ENCODE measurements around the gene AHCY. TPM values are rescaled to one million over a fixed set of nuclear protein-coding genes. Genes with fewer than 3 reads are reported as not detected.
A peak's percentile ranks its signal among the peaks of the same experiment; 100 is the strongest.
"Not testable (repeated sequence)": the region's sequence is repeated elsewhere in the genome, so short reads cannot be mapped to it uniquely, and the experiment has no call there.

The AHCY gene
- total RNA-seq, 1 experiment from 2014 or later, result 251 TPM

GRCh38 chr20:34294563-34294962 lies 8.6 kb downstream of the AHCY start:
- no peaks in the 10 kb centered on the region for H3K27me3 ChIP-seq
- H3K4me1 ChIP-seq, result no peaks in the 10 kb centered on the region
- DNase-seq, result no peak
- H3K4me3 ChIP-seq, result no peak overlapping the region
- peaks cover 67% of the 10 kb centered on the region for H3K36me3 ChIP-seq
- no peaks in the 10 kb centered on the region for H3K9me3 ChIP-seq (replicated peaks)
- no peak overlapping the region for H3K27ac ChIP-seq

- Histone ChIP-seq H3K4me1 (no peaks in the 10 kb centered on the region), H3K27ac (no peak overlapping the region), H3K4me3 (no peak overlapping the region), H3K27me3 (no peaks in the 10 kb centered on the region), H3K9me3 (replicated peaks) (no peaks in the 10 kb centered on the region), H3K36me3 (peaks cover 75% of the 10 kb centered on the region)
- no peak for DNase-seq
Measured at GRCh38 chr20:34293589-34293988, 9.6 kb downstream of the AHCY start.

- Histone ChIP-seq H3K36me3 (peaks cover 78% of the 10 kb centered on the region), H3K4me1 (no peaks in the 10 kb centered on the region), H3K9me3 (replicated peaks) (no peaks in the 10 kb centered on the region), H3K4me3 (no peak overlapping the region), H3K27me3 (no peaks in the 10 kb centered on the region), H3K27ac (no peak overlapping the region)
- DNase-seq, result no peak
Measured at GRCh38 chr20:34293119-34293518, 10.0 kb downstream of the AHCY start.

- Histone ChIP-seq H3K27me3 (no peaks in the 10 kb centered on the region), H3K4me3 (no peak overlapping the region), H3K27ac (no peak overlapping the region), H3K9me3 (replicated peaks) (no peaks in the 10 kb centered on the region), H3K36me3 (peaks cover 82% of the 10 kb centered on the region), H3K4me1 (no peaks in the 10 kb centered on the region)
- no peak for DNase-seq
Measured at GRCh38 chr20:34292496-34292895, 10.7 kb downstream of the AHCY start.

GRCh38 chr20:34290471-34290870 lies 12.7 kb downstream of the AHCY start:
- no peaks in the 10 kb centered on the region for H3K4me1 ChIP-seq
- peaks cover 90% of the 10 kb centered on the region for H3K36me3 ChIP-seq
- no peak overlapping the region for H3K4me3 ChIP-seq
- no peak for DNase-seq
- no peaks in the 10 kb centered on the region for H3K9me3 ChIP-seq (replicated peaks)
- no peak overlapping the region for H3K27ac ChIP-seq
- H3K27me3 ChIP-seq, result no peaks in the 10 kb centered on the region

- not testable (repeated sequence) for H3K27ac ChIP-seq; H3K4me1 ChIP-seq; H3K4me3 ChIP-seq; DNase-seq; H3K27me3 ChIP-seq; H3K9me3 ChIP-seq (replicated peaks)
- H3K36me3 ChIP-seq, result peaks cover 95% of the 10 kb centered on the region
Measured at GRCh38 chr20:34287500-34287899, 15.7 kb downstream of the AHCY start.

GRCh38 chr20:34285450-34285849 lies 17.7 kb downstream of the AHCY start:
- Histone ChIP-seq H3K9me3 (replicated peaks) (no peaks in the 10 kb centered on the region), H3K27ac (no peak overlapping the region), H3K27me3 (no peaks in the 10 kb centered on the region), H3K4me1 (no peaks in the 10 kb centered on the region), H3K4me3 (no peak overlapping the region), H3K36me3 (peaks cover 93% of the 10 kb centered on the region)
- no peak for DNase-seq

- Histone ChIP-seq H3K27me3 (no peaks in the 10 kb centered on the region; the same call in 1 of the 2 replicates), H3K4me1 (no peaks in the 10 kb centered on the region), H3K9me3 (replicated peaks) (no peaks in the 10 kb centered on the region), H3K27ac (no peak overlapping the region), H3K4me3 (no peak overlapping the region), H3K36me3 (peaks cover 89% of the 10 kb centered on the region)
- no peak for DNase-seq
Measured at GRCh38 chr20:34283844-34284243, 19.3 kb downstream of the AHCY start.

GRCh38 chr20:34282041-34282440 lies 21.1 kb downstream of the AHCY start:
- H3K27me3 ChIP-seq, result no peaks in the 10 kb centered on the region; the same call in 1 of the 2 replicates
- no peak overlapping the region for H3K4me3 ChIP-seq
- H3K27ac ChIP-seq, result no peak overlapping the region
- no peaks in the 10 kb centered on the region for H3K4me1 ChIP-seq
- H3K36me3 ChIP-seq, result peaks cover 89% of the 10 kb centered on the region
- no peaks in the 10 kb centered on the region for H3K9me3 ChIP-seq (replicated peaks)
- no peak for DNase-seq

- Histone ChIP-seq H3K27me3 (no peaks in the 10 kb centered on the region; the same call in 1 of the 2 replicates), H3K9me3 (replicated peaks) (no peaks in the 10 kb centered on the region), H3K27ac (no peak overlapping the region), H3K36me3 (peaks cover 91% of the 10 kb centered on the region), H3K4me3 (no peak overlapping the region), H3K4me1 (no peaks in the 10 kb centered on the region)
- no peak for DNase-seq
Measured at GRCh38 chr20:34281177-34281576, 22.0 kb downstream of the AHCY start.

- Histone ChIP-seq H3K27me3 (no peaks in the 10 kb centered on the region; the same call in 1 of the 2 replicates), H3K4me3 (no peak overlapping the region), H3K9me3 (replicated peaks) (no peaks in the 10 kb centered on the region), H3K36me3 (peaks cover 45% of the 10 kb centered on the region), H3K27ac (no peak overlapping the region), H3K4me1 (peaks cover 7% of the 10 kb centered on the region)
- DNase-seq, result no peak
Measured at GRCh38 chr20:34274694-34275093, 28.5 kb downstream of the AHCY start.

GRCh38 chr20:34271956-34272355 lies 31.2 kb downstream of the AHCY start:
- Histone ChIP-seq H3K9me3 (replicated peaks) (no peaks in the 10 kb centered on the region), H3K36me3 (peaks cover 25% of the 10 kb centered on the region), H3K27me3 (no peaks in the 10 kb centered on the region), H3K4me1 (peaks cover 7% of the 10 kb centered on the region), H3K27ac (no peak overlapping the region), H3K4me3 (no peak overlapping the region)
- peak in 1 of 2 experiments; percentile 27 for DNase-seq

- no peak for DNase-seq
- Histone ChIP-seq H3K27ac (no peak overlapping the region), H3K4me3 (no peak overlapping the region), H3K4me1 (peaks cover 7% of the 10 kb centered on the region), H3K9me3 (replicated peaks) (no peaks in the 10 kb centered on the region), H3K36me3 (peaks cover 12% of the 10 kb centered on the region), H3K27me3 (no peaks in the 10 kb centered on the region)
Measured at GRCh38 chr20:34269996-34270627, 33.0 kb downstream of the AHCY start.

GRCh38 chr20:34268851-34269636 lies 34.1 kb downstream of the AHCY start:
- no peak overlapping the region for H3K4me3 ChIP-seq
- DNase-seq, result no peak
- H3K27ac ChIP-seq, result no peak overlapping the region

GRCh38 chr20:34268145-34268544 lies 35.0 kb downstream of the AHCY start:
- no peaks in the 10 kb centered on the region for H3K9me3 ChIP-seq (replicated peaks)
- no peak overlapping the region for H3K4me3 ChIP-seq
- no peaks in the 10 kb centered on the region; the same call in 1 of the 2 replicates for H3K36me3 ChIP-seq
- H3K27ac ChIP-seq, result no peak overlapping the region
- peaks cover 7% of the 10 kb centered on the region for H3K4me1 ChIP-seq
- H3K27me3 ChIP-seq, result no peaks in the 10 kb centered on the region
- no peak for DNase-seq

More at GRCh38 chr20:34268851-34269636, 34.1 kb downstream of the AHCY start:
- Histone ChIP-seq H3K4me1 (peaks cover 7% of the 10 kb centered on the region), H3K36me3 (peaks cover 6% of the 10 kb centered on the region), H3K27me3 (no peaks in the 10 kb centered on the region), H3K9me3 (replicated peaks) (no peaks in the 10 kb centered on the region)

Measured in SJCRH30 (cell line).